HG03060 (cell line): Measurements from ENCODE around the gene PDE8A.
"Not testable (repeated sequence)": the region's sequence is repeated elsewhere in the genome, so short reads cannot be mapped to it uniquely, and the experiment has no call there.

Experiments used
- ATAC-seq: cut with Tn5 transposase; IDR thresholded peaks from one replicate; pipeline ENCODE4 v1.9.1; 2021; ENCODE audit warnings: low read depth, moderate number of reproducible peaks; ENCODE audit not compliant: unreplicated experiment

Gene PDE8A

DNA sequence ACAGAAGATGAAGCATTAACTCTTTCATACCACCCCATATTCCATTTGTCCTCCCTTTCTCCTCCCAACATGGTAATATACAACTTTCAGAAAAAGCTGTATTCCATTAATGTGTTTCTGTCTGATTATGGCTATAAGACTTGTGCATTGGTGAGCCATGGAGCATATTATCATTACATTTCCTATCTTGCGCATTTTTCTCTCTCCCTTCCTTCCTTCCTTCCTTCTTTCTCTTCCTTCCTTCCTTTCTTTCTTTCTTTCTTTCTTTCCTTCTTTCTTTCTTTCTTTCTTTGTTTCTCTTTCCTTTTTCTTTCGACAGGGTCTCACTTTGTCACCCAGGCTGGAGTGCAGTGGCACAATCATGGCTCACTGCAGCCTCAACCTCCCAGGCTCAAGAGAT, 25.5 kb upstream of the PDE8A start:
- no peak for ATAC-seq

DNA sequence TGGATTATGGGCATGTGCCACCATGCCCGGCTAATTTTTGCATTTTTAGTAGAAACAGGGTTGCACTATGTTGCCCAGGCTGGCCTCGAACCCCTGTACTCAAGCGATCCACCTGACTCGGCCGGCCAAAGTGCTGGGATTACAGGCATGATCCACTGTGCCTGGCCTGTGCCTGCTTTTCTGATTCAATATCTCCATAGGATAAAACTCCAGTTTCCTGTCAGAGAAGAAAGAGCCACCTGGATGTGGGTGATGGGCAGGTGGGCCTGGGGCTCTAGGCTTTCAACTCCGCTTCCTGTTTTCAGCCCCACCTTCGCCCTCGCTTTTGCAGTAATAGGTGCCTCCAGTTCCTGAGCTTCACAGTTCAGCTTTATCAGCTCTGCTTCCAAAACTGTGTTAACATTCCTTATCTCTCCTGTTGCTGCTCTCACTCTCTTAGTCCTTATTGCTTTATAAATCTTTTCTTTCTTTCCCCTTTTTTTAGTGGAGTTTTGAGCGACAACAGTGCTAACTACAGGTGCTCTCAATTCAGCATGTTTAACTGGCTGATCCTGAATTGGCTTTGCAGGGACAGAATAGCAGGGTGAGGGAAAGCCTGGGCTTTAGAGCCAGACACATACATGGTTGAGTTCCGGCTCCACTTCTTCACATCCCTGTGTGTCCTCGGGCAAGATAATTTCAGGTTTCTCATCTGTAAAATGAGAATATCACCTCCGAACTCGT, 21.1 kb upstream of the PDE8A start:
- ATAC-seq: no peak

DNA sequence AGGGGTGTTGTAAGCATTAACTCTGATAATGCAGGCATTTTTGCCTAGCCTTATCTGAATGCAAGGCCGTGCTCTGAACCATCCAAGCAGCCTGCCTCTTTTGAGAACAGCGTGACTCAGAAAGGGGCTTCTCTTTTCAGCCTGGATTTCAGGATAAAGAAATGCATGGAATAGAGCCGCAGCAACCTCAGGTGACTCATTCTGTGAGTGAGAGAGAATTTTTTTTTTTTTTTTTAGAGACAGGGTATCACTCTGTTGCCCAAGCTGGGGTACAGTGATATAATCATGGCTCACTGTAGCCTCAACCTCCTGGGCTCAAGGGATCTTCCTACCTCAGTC, 20.6 kb upstream of the PDE8A start:
- ATAC-seq: no peak

DNA sequence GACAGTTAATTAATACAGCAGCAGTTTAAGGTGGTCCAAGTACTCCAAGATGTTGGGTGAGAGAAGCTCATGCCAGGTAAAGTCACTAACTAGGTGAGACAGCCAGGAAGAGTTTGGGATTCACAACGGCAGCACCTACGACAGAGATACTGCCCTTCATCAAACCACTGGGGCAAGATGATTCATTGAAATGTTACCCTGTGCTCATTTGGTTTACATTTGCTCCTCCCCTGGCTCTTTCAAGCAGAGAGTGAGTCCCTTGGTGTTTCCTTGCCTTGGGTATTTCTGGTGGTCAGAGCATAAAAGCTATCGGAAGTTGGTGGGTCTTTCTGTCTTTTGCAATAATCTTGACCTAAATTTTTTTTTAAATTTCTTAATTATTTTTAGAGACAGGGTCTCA, 19.9 kb upstream of the PDE8A start:
- no peak for ATAC-seq

DNA sequence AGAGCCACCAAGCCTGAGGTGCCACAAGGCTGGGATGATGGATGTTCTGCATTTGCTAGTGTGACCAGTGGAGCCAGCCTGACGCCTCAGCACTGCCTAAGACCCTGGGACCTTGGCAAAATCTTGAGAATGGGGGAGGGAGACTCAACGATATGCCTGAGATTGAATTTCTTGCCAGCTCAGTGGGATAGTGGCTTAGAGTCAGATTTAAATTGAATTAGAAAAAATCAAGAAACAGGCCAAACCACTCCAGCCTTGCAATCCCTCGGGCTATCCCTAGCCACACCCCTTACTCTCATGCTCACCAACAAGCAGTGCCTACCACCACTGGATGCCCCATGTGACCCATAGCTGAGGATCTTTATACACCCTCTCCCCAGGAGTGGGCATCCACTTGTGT, 18.7 kb upstream of the PDE8A start:
- ATAC-seq: no peak

DNA sequence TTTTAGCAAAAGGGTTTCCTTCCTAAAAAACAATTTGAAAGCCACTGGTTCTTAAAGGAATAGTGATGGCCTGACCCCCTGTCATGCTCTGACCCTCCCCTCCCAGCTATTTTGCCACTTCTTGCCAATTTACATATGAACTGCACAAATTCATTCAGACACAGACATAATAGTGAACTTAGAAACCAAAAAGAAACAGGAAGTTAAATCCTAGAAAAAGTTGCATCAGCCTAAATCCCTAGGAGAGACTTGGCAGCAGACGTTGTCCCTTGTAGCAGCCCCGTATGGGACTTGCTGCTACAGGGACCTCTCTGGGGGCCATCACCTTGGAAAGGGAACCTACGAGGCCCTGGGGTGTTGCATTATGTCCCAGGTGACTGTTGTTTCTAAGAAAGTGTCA, 14.3 kb upstream of the PDE8A start:
- no peak for ATAC-seq

DNA sequence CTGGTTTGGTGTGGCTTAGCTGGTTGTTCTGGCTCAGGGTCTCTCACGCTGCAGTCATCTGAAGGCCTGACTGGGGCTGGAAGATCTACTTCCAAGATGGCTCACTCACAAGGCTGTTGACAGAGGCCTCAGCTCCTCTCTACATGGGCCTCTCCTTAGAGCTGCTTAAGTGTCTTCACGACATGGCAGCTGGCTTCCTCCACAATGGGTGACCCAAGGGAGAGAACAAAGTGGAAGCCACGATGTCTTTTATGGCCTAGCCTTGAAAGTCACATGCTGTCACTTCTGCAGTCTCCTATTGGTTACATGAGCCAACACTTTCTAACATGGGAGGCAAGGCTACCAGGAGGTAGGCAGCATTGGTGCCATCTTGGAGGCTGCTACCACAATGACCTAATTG, 13.4 kb upstream of the PDE8A start:
- no peak for ATAC-seq

DNA sequence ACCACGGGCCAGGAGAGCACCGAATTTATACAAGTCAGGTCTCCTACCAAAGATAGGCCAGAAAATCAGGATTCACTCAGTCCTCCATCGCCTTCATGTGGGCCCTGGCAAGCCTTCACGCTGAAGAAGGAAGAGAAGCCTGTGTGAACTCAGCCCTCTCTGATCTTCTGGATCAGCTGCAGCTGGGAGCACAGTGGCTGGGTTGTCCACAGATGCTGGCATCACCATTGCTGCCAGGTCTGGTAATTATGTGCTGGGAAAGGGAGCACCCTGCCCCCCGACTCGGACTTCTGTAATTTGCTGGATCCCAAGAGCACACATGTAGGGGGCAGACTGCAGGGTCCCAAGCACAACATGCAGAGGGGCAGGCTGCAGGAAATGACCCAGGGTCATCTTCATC, 12.4 kb upstream of the PDE8A start:
- no peak for ATAC-seq

DNA sequence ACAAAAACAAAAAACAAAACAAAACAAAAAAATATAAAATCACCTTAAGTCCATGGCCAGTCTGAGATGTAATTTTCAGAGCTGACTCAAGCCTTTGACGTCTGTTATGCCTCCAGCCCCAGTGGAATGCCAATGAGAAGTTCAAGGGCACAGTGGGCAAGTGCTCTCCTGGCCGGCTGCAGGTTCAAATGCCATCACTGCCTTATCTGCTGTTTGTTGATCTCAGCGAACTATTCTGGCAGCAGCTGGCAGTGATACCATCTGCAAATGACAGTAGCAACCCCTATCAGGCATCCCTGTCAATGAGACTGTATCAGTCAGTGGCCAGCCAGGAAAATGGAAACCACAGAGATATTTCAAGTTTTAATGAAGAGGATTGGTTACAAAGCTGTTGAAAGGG, 10.8 kb upstream of the PDE8A start:
- ATAC-seq: no peak

DNA sequence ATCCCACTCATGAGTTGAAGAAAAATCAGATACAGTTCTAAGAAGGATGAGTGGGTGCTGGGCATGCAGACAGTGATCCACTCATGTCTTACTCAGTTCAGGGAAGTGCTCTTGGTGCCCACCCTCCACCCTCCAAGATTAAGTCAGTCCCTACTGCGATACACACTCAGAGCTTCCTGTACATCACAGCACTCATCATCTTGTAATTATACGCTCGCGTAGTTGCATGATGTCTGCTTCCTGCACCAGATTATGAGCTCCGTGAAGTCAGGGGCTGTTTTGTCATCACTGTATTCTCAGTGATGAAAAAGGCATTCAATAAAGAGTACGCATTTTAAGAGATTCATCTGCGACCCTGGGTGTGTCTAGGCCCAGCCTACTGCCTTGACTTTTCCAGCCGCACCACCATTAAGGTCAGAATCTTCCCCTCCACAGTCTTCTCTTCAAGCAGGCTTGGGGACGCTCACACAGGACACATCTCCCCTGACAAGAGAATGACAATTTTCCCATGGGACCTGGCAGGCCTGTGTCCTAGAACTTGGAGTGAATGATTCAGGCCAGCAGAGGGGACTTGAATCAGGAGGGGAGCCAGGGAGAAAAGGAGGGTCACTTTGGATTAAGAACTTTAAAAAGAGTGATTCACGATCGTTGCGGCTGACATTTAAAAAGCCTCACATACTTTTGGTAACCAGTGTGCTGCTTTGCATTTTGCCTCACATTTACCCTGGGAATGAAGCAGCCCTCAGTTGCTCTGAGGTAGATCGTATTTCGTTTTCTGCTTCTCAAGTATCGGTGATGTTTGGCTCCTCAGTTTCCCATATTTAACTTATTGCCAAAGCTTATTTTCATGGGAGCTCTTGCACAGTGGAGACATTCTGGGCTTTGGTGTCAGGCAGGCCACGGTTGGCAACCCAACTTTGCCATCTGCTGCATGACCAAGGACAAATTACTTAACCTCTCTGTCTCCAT, 7.9 kb upstream of the PDE8A start:
- ATAC-seq: no peak

DNA sequence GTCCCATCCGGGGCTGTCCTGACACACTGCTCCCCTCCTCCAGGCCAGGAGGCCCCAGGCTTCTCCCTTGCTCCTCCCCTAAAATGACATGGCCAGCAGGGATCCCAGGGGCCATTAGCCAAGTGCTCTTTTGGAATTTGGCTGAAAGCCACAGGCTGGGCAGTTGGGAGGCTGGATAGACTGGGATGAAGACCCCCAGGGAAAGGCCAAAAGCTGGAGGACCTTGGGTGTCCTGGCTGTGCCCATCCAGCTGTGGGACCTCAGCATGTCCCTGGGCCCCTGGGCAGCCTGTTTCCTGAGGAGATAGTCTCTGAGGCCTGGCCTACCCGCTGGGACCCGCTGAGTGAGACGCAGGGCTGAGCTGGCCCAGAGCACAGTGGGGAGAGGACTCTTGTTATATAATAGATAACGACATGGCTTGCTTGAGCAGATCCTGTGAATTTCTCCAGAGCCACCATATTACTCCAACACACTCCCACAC, 5.7 kb upstream of the PDE8A start:
- no peak for ATAC-seq

DNA sequence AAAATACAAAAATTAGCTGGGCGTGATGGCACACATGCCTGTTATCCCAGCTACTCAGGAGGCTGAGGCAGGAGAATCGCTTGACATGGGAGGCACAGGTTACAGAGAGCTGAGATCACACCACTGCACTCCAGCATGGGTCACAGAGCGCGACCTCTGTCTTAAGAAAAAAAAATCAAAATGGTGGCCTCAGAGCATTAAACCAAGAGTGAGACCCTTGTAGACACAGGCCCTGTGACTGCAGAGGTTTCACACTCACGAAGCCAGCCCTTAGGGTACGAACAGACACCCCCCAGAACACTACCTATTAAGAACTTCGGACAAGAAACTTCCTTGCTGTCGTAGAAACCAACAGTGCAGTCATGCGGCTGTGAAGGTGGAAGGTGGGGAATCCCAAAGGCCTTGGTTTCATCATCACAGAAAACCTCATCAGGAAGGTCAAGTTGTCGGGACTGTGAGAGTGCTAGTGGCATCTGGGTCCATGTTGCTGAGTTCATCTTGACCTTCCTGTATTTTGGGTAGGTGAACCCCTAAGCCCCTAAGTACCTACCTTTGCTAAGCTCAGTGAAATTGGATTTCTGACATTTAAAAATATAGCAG, 4.8 kb upstream of the PDE8A start:
- ATAC-seq: no peak

DNA sequence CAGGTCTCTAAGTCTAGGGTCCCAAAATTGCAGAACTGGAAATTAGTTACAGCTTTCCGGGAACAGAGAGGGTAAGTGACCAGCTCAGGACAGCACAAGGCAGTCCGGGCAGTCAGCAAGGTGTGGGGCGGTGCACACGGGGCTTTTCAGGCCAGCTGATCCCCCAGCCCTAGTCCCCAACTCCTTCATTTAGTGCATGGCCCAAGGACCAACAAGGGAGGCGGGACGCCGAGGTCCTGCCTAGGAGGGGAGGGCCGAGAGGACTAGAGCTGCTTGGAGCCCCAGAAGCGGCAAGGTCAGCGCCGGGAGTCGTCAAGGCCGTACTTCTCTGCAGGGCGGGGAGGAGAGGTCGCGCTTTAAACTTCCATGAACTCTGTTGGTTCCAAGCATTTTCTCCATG, 2.0 kb upstream of the PDE8A start:
- no peak for ATAC-seq

DNA sequence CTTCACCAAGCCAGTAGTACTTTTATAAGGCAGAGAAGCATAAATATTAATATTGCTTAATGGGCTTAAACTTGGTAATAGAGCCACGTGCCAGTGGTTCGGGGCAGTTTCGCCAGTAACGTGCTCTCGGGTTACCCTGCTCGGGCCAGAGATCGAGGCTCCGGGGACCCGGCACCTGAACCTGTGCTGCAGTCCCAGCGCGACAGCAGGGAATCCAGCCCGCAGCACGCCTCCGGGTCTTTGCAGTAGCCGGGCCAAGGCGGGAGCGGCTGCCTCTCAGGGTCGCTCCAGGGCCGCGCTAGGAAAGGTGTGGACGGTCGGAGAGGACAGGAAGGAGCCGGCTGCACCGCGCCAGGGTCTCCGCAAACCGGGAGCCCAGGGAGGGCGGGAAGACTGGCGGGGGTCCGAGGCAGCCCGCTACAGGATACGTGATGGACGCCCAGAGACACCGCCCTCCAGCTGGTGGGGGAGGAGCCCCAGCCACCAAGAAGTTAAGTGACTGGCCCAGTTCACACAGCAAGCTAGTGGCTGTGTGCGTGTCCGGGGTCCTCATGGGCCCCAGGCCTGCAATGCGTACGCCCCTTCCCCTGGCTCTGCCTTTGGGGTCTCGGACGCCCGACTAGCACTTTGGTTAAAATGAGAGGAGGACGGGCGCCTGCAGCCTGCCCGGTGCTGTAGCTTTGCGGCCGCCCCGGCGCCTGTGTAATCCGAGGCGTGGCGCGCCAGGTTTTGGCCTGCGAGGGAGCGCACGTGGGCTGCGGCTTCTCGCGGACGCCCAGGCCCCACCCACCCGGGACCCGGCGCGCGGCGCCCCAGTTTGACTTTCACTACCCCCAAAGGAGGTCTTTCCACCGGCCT, 1.2 kb upstream of the PDE8A start:
- peak; percentile 40 for ATAC-seq

DNA sequence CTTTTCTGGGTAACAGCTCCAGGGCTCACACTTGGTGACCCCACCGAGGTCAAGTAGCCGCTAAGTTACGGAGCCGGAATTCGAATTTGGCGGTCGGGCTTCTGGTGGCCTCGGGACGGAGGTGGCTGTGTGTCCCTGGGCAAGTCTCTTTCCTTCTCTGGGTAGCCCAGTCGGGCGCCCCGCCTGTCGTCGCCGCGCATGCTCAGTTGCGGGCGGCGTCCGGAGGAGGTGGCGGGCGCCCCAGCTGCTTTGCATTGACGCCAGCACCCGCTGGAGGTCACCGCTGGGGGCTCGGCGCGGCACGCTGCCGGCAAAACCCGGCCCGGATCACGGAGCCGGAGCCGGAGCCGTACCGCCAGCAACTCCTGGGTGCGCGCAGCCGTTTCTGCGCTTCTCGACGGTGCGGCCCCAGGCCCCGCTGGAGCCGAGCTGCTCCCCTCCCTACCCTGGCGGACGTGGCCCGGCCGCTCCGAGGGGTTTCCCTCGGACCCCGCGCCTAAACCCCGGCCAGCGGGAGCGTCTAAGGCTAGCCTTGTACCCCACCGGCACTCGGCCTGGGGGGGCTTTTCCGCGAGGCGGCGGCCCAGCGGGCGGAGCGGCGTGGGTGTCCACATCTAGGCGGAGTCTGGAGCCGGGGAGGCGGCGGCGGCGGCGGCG, 474 bp upstream of the PDE8A start:
- ATAC-seq: peak; percentile 38

DNA sequence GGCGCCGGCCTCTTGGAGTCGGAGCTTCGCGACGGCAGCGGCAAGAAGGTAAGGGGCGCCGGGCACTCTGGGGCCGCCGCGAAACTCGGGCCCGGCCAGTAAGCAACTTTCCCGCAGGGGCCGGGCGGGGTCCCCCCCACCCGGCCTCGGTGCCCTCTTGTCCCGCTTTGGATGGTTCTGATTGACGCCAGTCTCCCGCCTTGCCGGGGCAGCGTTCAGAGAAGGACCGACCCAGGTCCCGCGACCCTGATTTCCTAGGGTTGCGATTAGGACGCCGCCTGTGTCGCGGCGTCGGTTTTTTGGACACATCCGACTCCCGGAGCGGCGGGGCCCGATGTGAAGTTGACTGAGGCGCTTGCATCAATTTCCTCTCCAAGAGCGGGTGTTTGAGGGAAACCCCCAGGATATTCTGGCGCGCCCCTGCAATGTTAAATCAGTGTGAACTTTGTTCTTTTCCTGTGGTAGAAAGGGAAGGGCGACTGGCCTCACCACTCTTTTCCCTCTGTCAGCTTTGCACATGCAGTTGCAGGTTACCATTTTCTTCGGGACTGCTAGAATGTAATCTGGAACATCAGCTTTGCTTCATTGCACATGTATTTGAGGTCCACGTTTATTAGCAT, 755 bp downstream of the PDE8A start:
- ATAC-seq: no peak

DNA sequence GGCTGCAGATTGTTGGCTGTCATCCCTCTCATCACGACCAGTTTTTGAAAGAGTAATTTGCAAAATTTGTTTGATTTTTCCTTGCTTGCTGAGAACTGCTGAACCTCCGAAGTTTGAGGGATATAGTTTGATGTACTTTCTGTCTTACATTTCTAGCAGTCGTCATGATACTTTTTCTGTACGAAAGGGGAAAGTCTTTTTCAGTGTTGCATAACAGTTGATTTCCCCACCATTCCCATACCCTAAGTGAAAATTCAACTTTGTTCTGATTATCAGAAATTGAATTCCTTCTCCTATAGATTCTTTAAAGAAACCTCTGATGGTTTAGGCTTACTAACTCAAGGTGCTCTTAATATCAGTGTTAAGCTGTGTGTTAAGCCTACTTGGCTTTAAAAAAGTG, 1.6 kb downstream of the PDE8A start:
- no peak for ATAC-seq

DNA sequence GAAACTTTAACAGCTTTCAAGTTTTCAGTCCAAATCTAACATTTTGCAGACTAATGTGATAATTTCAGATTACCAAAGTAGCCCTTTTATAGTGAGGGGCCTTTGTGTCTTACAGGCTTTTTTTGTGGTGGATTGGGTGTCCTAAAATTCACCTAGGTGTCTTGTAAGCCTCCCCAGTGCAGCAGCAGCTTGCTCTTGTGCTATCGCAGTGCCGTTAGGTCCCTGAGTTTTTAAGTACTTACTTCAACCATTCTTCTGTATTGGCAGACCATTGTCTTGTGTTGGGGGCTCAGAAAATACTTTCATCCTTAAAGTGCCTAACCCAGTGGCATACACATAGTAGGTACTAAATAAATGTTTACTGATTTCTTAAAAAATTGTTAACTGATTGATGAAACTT, 2.1 kb downstream of the PDE8A start:
- no peak for ATAC-seq

DNA sequence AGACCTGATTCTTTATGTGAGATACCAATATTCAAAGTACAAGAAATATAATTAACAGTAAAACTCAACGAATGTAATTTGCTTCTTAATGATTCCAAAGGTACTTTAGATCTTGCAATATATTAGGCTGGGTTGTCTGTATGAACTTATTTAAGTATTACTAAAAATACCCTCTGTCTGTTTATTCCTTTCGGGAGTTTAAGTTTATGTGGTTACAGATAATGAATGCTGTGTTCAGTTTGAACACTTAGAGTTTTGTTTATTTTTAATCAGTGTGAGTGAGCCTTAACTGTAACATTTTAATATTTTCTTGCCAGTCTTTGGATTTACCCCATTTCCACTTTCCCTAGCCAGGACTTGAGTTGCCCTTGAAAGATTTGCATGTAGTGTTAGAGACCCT, 3.5 kb downstream of the PDE8A start:
- ATAC-seq: no peak

DNA sequence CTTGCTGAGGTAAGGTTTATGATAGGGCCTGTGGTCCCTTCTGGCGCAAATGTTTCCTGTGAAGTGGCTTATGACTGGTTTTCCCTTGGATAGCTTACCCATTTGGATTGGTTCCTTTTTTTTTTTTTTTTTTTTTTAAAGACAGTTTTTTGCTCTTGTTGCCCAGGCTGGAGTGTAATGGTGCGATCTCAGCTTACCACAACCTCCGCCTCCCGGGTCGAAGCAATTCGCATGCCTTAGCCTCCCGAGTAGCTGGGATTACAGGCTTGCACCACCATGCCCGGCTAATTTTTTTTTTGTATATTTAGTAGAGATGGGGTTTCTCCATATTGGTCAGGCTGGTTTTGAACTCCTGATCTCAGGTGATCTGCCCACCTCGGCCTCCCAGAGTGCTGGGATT, 5.7 kb downstream of the PDE8A start:
- ATAC-seq: not testable (repeated sequence)
